IgD-negative memory B cell (primary cell): ENCODE data around the gene TRMT10A. TPM values are rescaled to one million over a fixed set of nuclear protein-coding genes. Genes with fewer than 3 reads are reported as not detected.
A peak's percentile ranks its signal among the peaks of the same experiment; 100 is the strongest.
"Not testable (repeated sequence)": the region's sequence is repeated elsewhere in the genome, so short reads cannot be mapped to it uniquely, and the experiment has no call there.

Source experiments
- H3K27ac Mint-ChIP-seq, 3 donors: one replicate each; pipeline ENCODE4 v1.8.0; 2020 to 2022; ENCODE audit warnings: mild to moderate bottlenecking in 3 of 3, mixed read lengths in 3 of 3, moderate library complexity in 1 of 3
- H3K27me3 Mint-ChIP-seq: one replicate; pipeline ENCODE4 v1.8.0; 2021; ENCODE audit warnings: mixed read lengths
- H3K36me3 Mint-ChIP-seq: one replicate; pipeline ENCODE4 v1.8.0; 2020; ENCODE audit warnings: mild to moderate bottlenecking, mixed read lengths
- H3K4me1 Mint-ChIP-seq, 3 donors: one replicate each; pipeline ENCODE4 v1.8.0; 2020 to 2022; ENCODE audit warnings: mixed read lengths in 3 of 3, mild to moderate bottlenecking in 1 of 3
- H3K4me3 Mint-ChIP-seq, 4 donors: one replicate each; pipeline ENCODE4 v1.8.0; 2020 to 2022; ENCODE audit warnings: mild to moderate bottlenecking in 4 of 4, mixed read lengths in 4 of 4, moderate library complexity in 3 of 4
- H3K9me3 Mint-ChIP-seq, 3 donors: one replicate each; pipeline ENCODE4 v1.8.0; 2020 to 2021; ENCODE audit warnings: mixed read lengths in 3 of 3, mild to moderate bottlenecking in 1 of 3
- polyA plus RNA-seq: library from polyadenylated mRNA; unstranded; fragments of 300-500 nt; fragmentation: Illumina TruSeq; gene quantifications from one replicate; pipeline ENCODE4 v1.2.3, GENCODE V29; 2021

The TRMT10A gene
- polyA plus RNA-seq, 1 donor from 2014 or later: 2.3 TPM

DNA sequence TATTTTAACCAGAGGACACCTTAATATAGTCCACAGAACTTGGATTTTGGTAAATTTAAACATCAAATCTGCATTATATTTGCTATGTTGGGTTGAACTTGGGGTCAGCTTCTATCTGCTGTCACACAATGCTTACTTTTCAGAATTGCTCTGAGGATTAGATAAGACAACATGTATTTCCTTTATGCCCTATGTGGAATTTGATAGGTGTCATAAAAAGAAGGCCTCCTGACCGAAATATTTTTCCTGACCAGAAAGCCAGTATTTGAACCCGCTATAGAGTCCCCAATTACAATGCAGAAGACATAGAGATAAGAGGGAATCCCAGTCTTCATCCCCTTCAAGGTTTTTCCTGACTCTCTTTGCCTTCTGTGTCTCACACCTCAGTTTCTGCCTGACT lies 14.9 kb upstream of the TRMT10A start:
- H3K4me3 Mint-ChIP-seq: no peak overlapping the region
- peaks cover 6 to 9% (median 8%) of the 10 kb centered on the region in 3 donors for H3K4me1 Mint-ChIP-seq
- H3K36me3 Mint-ChIP-seq: no peaks in the 10 kb centered on the region
- peaks cover 7% of the 10 kb centered on the region for H3K27me3 Mint-ChIP-seq
- no peak overlapping the region for H3K27ac Mint-ChIP-seq
- no peaks in the 10 kb centered on the region for H3K9me3 Mint-ChIP-seq

DNA sequence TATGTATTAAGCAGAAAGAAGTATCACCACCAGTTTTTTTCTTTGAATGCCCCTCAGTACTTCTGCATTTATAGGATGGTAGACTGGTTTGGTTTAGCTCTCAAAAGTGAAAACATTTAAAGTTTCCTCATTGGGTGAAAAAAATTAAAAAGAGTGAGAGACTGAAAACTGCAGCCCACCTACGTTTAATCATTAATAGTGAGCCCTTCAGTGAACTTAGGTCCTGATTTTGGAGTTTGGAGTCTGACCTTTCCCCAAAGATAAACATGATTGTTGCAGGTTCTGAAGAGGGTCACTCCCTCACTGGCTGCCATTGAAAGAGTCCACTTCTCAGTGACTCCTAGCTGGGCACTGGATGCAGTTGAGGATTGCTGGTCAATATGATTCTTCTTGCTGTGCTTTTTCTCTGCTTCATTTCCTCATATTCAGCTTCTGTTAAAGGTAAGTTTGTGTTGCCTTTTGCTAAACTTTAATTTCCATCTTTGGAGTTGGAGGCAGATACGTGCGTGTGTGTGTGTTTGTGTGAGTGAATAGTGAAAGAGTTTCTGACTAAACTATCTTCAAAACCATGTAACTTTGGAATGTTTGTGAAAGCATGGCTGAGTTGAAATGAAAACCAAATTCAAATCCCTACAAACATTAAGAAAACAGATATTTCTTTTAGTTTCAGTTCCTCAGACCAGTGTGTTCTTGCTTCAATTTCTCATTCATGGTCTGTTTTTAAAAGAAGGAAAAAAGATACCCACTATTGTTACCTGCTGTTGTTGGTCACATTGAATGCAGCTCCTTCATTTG lies 10.9 kb upstream of the TRMT10A start, which contains the start of gene MTTP:
Gene MTTP (plus strand): TSS at position 295 of the 795 bp plus-strand sequence. CDS start 86 bp downstream, at position 381.
- Mint-ChIP-seq H3K36me3 (no peaks in the 10 kb centered on the region), H3K27ac (peak within 1 kb of the TSS; percentile 4 to 94 (median 84)), H3K4me3 (peak within 1 kb of the TSS; percentile 2 to 79 (median 52)), H3K4me1 (peaks cover 6 to 9% (median 8%) of the 10 kb centered on the region in 3 donors), H3K27me3 (peaks cover 2% of the 10 kb centered on the region), H3K9me3 (no peaks in the 10 kb centered on the region)

DNA sequence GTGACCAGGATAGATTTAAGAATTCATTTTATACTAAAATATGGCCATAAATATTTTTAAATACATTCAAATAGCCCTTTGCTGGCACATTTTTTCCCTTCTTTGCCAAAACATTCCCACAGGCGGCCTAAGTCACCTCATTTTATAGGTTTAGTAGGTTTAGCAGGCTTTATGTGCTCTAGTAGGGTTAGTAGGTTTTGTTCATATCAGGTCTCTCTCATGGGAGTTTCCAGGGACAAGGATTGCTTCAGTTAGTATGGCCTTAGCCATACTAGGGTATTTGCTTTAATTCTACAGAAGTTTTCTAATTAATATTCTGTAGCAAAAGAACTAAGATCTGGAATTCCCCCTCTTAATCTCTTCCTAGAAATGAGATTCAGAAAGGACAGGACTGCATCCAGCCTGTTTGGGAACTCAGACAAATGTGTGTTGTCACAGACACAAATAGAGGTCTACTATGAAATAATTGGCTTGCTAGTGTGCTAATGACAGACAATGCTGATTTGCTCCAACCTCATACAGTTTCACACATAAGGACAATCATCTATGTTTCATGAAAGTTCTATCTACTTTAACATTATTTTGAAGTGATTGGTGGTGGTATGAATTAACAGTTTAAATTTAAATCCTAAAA lies 10.0 kb upstream of the TRMT10A start:
- H3K9me3 Mint-ChIP-seq: no peaks in the 10 kb centered on the region
- H3K27me3 Mint-ChIP-seq: peaks cover under 1% of the 10 kb centered on the region
- no peak overlapping the region for H3K4me3 Mint-ChIP-seq
- H3K36me3 Mint-ChIP-seq: no peaks in the 10 kb centered on the region
- peaks cover 6 to 9% (median 8%) of the 10 kb centered on the region in 3 donors for H3K4me1 Mint-ChIP-seq
- H3K27ac Mint-ChIP-seq: no peak overlapping the region

DNA sequence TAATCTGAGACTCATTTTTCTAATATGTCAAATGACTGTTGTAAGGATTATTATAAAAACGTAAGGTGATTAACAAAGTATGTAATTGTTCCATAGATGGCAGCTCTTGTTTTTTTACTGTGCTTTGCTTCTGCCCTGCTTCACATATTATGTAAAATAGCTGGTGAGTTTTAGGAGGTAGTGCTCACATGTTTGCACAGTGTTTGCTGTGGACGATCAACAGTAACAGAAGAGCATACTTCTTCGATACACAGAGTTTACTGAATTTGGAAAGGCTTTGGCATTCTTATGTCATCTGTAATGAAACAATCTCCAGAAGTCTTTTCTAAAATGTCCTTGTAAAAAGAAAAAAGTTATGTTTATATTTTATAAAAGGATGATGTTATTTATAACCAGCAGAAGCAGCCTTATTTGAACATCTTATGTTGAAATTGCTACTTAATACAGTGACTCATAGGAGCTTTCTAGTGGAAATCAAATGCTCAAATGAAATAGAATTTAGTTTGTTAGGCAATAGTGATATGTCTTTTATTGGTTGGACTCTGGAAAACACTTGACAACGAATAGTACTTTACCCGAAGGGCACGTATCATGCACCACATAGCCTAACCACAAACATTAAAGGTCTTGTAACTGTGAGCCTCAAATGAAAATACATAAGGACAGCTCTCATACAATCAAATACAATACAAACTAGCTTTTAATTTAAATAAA lies 8.8 kb upstream of the TRMT10A start:
- no peak overlapping the region for H3K27ac Mint-ChIP-seq

DNA sequence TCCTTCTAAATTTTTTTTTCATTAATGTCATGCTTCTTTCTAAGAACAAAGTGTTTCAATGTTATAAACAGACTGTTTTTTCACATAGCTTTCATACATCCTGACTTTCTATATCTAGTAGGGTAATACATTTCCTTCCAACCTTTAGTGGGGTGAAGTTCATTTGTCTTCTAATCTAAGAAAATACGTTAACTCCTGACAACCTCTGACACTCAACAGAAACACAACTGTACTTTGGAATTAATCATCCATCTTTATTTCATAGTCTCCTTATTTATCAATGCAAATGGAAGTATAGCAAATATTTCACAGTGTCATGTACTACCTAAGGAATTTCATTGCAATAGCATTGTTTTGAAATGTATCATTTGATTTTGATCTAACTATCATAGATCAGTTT lies 8.0 kb upstream of the TRMT10A start:
- H3K4me3 Mint-ChIP-seq: no peak overlapping the region
- H3K27ac Mint-ChIP-seq: no peak overlapping the region
- peaks cover 6 to 9% (median 8%) of the 10 kb centered on the region in 3 donors for H3K4me1 Mint-ChIP-seq
- no peaks in the 10 kb centered on the region for H3K9me3 Mint-ChIP-seq
- peaks cover 1% of the 10 kb centered on the region for H3K36me3 Mint-ChIP-seq
- peaks cover 2% of the 10 kb centered on the region for H3K27me3 Mint-ChIP-seq

More for the DNA sequence above, 8.8 kb upstream of the TRMT10A start:
- peaks cover 2% of the 10 kb centered on the region for H3K27me3 Mint-ChIP-seq
- H3K4me3 Mint-ChIP-seq: no peak overlapping the region
- H3K36me3 Mint-ChIP-seq: no peaks in the 10 kb centered on the region
- peaks cover 6 to 9% (median 8%) of the 10 kb centered on the region in 3 donors for H3K4me1 Mint-ChIP-seq
- H3K9me3 Mint-ChIP-seq: no peaks in the 10 kb centered on the region

DNA sequence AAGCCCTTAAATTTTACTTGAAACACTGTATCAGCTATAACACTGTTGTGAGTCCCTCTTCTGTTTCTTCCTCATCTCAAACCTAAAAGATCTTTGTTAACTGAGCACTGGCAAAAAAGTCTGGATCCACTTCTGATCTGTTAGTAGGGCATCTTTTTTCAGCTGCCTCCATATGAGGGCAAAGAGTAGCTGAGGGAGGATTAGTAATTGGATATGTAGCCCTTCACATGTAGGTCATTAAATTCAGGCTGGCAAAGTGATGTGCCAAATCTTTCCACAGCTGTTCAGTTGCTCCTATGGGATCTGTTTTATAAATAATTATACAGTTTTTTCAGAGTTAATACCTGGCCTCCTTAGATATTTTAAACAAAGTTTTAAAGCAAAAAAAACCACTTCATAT lies 1.1 kb upstream of the TRMT10A start:
- Mint-ChIP-seq H3K27ac (no peak overlapping the region), H3K9me3 (no peaks in the 10 kb centered on the region), H3K36me3 (peaks cover 1% of the 10 kb centered on the region), H3K4me1 (peaks cover 13 to 20% (median 14%) of the 10 kb centered on the region in 3 donors), H3K27me3 (peaks cover 2% of the 10 kb centered on the region), H3K4me3 (peak overlapping the region in 3 of 4 donors; percentile 9 to 45 (median 45))

DNA sequence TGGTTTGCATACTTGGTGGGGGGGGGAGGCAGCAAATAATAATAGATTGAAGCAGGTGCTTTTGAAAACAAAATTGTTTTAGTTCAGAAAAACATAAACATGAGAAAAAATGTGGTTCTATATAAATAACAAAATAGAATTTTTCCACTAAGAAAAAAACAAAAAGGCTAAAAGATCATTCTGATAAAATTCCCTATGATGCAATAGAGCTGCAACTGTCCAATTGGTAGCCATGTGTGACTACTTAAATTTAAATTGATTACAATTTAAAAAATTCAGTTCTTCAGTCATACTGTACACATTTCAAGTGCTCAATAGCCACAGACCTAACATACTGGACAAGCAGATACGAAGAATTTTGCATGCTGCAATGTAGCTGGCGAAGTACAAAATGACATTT lies 11.0 kb downstream of the TRMT10A start:
- Mint-ChIP-seq H3K9me3 (no peaks in the 10 kb centered on the region), H3K36me3 (peaks cover 5% of the 10 kb centered on the region), H3K4me3 (no peak overlapping the region), H3K4me1 (no peaks in the 10 kb centered on the region), H3K27me3 (no peaks in the 10 kb centered on the region), H3K27ac (no peak overlapping the region)

DNA sequence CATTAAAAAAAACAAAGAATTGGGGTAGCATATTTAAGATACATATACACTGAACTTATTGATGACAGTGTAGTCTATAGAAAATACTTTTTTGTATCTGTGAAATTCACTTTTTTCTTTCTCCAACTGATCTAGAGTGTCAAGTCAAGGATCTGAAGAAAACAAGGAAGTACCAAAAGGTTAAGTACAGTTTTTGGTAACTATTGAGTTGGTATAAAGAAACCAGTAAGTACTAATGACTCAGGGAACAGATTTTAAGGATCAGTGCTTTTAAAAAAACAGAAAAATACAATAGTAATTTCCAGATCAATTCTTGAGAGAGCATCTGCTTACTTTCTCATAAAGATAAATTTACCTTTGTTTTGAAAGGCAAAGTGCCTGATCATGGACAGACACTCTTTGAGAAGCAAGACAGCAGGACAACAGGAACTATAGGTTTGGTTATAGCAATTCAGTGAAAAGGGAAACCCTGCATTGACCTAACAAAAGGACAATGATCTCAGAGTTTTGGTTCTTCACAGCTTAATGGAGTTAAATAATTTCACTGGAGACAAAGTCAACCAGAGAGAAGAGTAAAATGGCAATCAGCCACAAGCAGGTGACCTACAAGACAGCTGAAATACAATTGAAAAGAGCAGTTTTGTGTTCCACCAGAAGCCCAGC lies 23.4 kb downstream of the TRMT10A start:
- H3K27ac Mint-ChIP-seq: no peak overlapping the region
- H3K36me3 Mint-ChIP-seq: peaks cover 1% of the 10 kb centered on the region
- no peaks in the 10 kb centered on the region for H3K4me1 Mint-ChIP-seq
- H3K27me3 Mint-ChIP-seq: no peaks in the 10 kb centered on the region
- H3K9me3 Mint-ChIP-seq: peaks cover 4 to 10% (median 9%) of the 10 kb centered on the region in 3 donors
- H3K4me3 Mint-ChIP-seq: no peak overlapping the region

DNA sequence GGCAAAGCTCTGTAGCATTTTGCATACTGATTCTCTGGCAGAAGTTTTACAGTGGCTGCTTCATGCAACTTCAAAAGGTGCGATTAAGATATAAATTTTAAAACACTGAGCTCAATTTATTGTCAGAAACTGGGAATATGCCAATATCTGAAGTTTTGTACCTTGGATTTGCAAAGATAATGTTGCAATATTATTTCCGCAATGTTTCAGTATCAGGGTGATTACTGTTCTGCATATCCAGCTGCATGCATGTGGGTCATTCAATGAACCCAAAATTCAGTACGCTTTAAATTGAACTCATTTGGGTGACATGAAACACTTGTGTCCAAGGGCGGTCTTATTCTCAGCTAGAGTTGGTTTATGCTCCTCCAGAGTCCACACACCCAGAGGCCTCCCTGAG lies 26.2 kb downstream of the TRMT10A start:
- Mint-ChIP-seq H3K36me3 (no peaks in the 10 kb centered on the region), H3K4me3 (no peak overlapping the region), H3K9me3 (peaks cover 2 to 7% (median 5%) of the 10 kb centered on the region in 3 donors), H3K27ac (no peak overlapping the region), H3K27me3 (no peaks in the 10 kb centered on the region), H3K4me1 (no peaks in the 10 kb centered on the region)

DNA sequence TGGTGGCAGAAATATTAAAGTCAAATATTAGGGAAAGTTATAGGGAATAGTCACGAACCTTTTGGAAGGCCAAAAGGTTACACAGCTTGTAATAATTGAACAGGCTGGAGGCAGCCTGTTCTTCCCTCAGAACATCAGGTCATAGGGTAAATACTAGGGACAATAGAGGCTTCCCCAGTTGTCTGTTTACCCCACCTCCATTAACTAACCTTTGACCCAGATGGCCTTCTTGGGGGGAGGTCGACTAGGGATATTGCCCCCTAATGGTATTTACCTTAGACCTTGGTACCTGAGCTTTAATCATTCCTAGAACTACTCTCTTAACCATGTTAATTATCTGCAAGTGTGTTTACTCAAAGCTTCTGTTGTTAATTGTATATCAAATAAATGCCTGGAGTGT lies 27.0 kb downstream of the TRMT10A start:
- H3K36me3 Mint-ChIP-seq: no peaks in the 10 kb centered on the region
- H3K27me3 Mint-ChIP-seq: no peaks in the 10 kb centered on the region
- peaks cover 2 to 5% (median 3%) of the 10 kb centered on the region in 3 donors for H3K9me3 Mint-ChIP-seq
- H3K4me1 Mint-ChIP-seq: no peaks in the 10 kb centered on the region
- H3K27ac Mint-ChIP-seq: no peak overlapping the region
- H3K4me3 Mint-ChIP-seq: no peak overlapping the region

DNA sequence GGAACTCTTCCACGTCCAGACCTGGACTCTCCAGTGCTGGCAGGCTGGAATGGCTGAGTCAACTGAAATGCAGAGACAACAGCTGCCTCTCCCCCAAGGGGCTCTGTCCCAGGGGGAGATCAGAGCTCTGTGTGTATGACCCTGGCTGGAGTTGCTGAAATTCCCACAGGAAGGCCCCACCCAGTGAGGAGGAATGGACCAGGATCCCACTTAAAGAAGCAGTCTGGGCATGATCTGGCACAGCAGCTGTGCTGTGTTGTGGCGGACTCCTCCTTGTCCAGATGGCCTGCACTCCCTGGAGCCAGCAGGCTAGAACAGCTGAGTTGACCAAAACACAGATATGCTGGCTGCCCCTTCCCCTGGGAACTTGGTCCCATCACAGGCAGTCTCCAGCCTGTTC lies 27.6 kb downstream of the TRMT10A start:
- H3K4me1 Mint-ChIP-seq: no peaks in the 10 kb centered on the region
- no peaks in the 10 kb centered on the region for H3K36me3 Mint-ChIP-seq
- peaks cover 2 to 5% (median 3%) of the 10 kb centered on the region in 3 donors for H3K9me3 Mint-ChIP-seq
- H3K27me3 Mint-ChIP-seq: peaks cover 4% of the 10 kb centered on the region
- H3K27ac Mint-ChIP-seq: no peak overlapping the region
- H3K4me3 Mint-ChIP-seq: no peak overlapping the region

DNA sequence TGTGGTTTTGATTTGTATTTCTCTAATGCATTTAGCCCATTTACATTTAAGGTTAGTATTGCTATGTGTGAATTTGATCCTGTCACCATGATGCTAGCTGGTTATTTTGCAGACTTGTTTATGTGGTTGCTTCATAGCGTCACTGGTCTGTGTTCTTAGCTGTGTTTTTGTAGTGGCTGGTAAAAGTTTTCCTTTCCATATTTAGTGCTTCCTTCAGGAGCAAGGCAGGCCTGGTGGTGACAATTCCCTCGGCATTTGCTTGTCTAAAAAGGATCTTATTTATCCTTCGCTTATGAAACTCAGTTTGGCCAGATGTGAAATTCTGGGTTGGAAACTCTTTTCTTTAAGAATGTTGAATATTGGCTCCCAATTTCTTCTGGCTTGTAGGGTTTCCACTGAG lies 29.1 kb downstream of the TRMT10A start:
- not testable (repeated sequence) for H3K27me3 Mint-ChIP-seq, H3K27ac Mint-ChIP-seq, H3K4me1 Mint-ChIP-seq, H3K4me3 Mint-ChIP-seq, H3K9me3 Mint-ChIP-seq, H3K36me3 Mint-ChIP-seq

DNA sequence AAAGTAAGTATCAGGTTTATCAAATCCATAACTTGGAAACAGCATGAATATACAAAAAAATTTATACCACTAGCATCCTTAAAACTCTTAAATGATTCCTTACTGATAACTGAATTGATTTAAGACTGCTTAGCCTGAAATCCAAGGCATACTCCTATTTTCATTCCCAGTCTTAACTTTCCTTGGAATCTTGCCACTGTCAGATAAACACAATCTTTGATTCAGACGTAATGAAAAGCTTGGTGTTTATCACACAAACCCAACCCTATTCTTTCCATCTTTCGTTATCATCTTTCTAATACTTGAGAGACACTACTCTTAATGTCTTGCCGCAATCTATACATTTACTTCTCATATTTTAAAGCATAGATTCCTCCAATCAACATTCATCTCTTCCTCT lies 33.9 kb downstream of the TRMT10A start:
- H3K4me1 Mint-ChIP-seq: no peaks in the 10 kb centered on the region
- H3K36me3 Mint-ChIP-seq: peaks cover 2% of the 10 kb centered on the region
- H3K4me3 Mint-ChIP-seq: no peak overlapping the region
- no peak overlapping the region for H3K27ac Mint-ChIP-seq
- H3K27me3 Mint-ChIP-seq: peaks cover 9% of the 10 kb centered on the region
- peaks cover 0 to 5% (median 3%) of the 10 kb centered on the region in 3 donors for H3K9me3 Mint-ChIP-seq

DNA sequence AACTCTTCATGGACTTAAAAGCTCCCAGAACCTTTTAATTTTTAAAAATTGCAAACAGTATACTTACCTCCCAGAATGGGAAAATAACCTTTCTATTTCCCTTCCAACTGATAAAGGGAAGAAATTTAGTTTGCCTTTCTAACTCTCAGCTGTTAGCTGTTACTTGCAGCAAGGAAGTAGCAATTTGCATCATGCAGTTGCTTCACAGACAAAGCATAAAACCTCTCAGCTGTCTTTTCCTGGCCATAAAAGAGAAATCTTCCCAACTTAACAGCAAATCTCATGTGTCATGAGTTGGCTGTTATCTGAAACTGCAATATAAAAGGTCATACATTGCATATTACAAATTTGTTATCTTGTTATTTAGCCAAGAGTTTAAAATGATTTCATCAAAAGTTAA lies 34.6 kb downstream of the TRMT10A start:
- Mint-ChIP-seq H3K27ac (no peak overlapping the region), H3K27me3 (peaks cover 9% of the 10 kb centered on the region), H3K4me1 (no peaks in the 10 kb centered on the region), H3K36me3 (peaks cover 2% of the 10 kb centered on the region), H3K4me3 (no peak overlapping the region), H3K9me3 (peaks cover 0 to 5% (median 3%) of the 10 kb centered on the region in 3 donors)
